GM21825 (cell line): Measurements from ENCODE around the gene KCNE3.

Experiments
- ATAC-seq: cut with Tn5 transposase; IDR thresholded peaks from one replicate; pipeline ENCODE4 v1.9.1; 2021; ENCODE audit warnings: mild to moderate bottlenecking, moderate library complexity; ENCODE audit not compliant: unreplicated experiment

The KCNE3 gene

DNA sequence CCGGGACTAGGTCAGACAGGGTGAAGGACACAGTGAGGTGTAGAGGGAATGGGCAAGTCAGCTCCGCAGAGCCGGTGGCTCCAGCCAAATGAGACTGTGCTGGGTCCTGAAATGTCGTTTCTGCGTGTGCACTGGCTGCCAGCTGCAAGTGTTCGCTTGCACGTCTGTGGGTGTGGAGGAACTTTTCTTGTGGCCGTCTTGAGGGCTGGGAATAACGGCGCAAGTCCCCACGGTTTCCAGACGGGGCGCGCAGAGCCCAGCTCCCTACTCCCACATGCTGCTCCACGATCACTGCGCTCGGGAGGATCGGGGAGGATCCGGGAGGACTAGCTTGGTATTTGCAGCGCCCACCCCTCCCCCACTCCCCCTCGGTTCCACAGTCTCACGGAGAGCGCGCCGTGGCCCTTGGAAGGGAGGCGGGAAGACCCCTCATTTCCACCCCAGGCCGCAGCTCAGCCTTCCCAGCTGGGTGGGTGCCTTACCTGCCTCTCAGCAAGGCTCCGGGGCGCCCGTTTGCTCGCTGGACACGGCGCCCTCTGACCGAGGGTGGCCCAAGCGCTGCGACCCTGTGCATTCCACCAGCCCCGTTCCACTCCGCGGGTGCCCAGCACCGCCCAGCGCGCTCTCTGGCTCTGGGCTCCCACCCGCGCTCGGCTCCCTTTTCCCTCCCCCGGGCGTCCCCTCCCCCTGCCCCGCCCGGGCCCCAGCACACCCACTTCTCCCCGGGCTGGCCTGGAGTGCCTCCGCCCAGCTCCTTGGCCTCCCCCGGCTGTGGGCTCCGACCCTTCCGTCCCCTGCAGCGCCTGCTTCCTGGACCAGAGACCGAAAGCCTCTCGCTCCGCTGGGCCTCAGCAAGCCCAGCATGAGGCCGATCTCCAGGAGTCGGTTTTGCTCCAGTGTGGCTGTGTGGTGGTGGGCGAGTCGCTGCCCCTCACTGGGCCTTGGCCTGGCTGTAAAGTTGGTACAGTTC is at the start of gene KCNE3:
TSS of gene KCNE3 (minus strand) at position 634 of the 970 bp plus-strand sequence. CDS start 9,986 bp downstream, outside the sequence.
- ATAC-seq, result no peak

DNA sequence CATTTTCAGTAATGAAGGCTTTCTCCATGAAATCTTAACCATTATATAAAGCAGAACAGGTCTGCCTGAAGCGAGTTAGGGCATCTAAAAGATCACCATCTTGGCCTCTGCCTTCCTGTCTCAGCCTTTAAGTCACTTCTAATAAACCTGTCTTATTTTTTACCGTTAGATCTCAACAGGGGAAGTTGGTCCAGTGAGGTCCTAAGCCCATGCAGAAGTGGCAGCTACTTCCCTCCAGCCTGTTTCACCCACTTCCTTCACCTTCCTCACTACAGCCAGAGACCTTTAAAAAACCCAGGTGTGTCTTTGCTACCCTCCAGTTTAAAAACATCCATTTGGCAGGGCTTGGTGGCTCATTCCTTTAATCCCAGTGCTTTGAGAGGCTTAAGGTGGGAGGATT is 40.2 kb upstream of the KCNE3 start:
- no peak for ATAC-seq

DNA sequence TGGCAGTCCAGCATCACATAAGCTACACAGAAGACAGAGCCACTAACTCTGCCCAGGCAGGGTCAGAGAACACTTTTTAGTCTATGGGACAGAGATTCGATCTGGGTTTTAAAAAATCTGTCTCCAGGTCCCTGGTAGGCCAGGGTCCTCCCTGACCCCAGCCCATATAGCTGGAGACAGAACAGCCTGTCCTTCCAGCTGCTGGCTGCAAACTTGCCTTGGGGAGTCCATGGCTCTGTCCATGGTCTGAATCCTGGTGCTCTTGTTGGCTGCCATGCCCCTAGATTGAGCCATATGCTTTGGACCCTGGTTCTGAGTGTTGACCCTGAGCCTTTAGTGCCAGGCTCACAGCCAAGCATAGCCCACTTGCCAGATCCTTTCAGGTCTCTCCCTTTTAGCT is 39.5 kb upstream of the KCNE3 start:
- no peak for ATAC-seq

GRCh38 chr11:74505911-74506310 is 38.6 kb upstream of the KCNE3 start:
- no peak for ATAC-seq

DNA sequence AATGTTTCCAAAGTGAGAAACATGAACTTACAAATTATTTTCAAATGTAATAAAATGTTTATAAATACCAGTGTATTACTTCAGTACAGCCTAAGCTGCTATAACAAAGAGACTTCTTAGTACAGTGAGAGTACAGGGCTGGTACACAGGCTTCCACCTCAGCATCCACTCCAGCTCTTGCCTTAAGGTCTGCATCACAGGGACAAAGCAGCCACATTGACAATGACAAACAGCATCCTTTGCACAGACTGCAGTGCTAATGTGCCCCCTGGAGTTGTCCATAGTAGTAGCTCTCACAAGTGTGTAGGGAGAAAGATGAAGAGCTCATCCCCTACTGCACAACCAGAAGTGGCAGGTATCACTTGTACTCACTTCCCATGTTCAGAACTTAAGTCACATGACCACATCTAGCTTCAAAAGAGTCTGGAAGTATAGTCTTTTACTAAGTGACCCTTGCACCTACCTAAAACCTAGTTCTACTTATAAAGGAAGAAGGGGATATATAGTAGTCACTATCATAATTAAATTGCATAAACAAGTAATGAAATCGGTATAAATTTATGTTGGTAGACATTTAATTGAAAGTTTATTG is 36.8 kb upstream of the KCNE3 start:
- no peak for ATAC-seq

- ATAC-seq, result no peak
These were observed 27.6 kb upstream of the KCNE3 start for GRCh38 chr11:74494916-74495315.

GRCh38 chr11:74493791-74494630 is 26.7 kb upstream of the KCNE3 start:
- ATAC-seq, result no peak

DNA sequence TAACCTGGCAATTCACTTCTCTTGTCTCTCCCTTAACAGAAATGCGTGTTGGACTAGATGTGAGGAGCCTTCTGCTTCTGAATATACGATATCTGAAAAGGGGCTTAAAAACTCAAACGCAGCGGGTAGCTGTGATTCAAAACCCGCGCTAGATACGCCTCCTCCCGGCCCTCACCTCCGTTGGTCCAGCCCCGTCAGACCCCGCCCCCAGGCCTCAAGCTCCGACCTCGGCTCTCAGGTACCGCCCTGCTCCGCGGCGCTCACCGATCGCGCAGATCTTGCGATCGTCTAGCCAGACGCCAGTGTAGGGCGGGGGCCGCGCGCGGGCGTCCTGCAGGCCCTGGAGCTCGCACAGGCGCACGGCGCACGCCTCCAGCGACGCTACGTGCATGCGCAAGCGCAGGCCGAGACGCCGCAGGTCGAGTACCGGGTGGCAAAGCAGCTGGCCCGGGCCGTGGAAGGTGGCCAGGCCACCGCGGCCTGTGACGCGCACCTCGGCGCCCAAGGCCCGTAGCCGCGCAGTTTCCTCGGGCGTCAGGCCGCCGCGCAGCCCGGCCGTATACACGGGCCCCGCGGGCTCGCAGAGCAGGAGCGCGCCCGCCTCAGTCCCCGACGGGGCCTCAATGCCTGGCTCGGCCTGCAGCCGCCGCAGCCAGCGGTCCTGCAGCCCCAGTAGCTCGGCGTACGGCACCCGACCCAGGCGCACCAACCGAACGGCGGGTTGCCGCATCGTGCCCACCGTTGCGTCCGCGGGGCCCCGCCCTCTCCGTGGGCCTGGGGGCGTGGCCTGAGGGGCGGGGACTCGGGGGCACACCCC is 25.8 kb upstream of the KCNE3 start, which contains the start of gene LIPT2:
TSS of gene LIPT2 (minus strand) at position 751 of the 817 bp plus-strand sequence. CDS start at position 730, 21 bp downstream.
- peak; percentile 98 for ATAC-seq

DNA sequence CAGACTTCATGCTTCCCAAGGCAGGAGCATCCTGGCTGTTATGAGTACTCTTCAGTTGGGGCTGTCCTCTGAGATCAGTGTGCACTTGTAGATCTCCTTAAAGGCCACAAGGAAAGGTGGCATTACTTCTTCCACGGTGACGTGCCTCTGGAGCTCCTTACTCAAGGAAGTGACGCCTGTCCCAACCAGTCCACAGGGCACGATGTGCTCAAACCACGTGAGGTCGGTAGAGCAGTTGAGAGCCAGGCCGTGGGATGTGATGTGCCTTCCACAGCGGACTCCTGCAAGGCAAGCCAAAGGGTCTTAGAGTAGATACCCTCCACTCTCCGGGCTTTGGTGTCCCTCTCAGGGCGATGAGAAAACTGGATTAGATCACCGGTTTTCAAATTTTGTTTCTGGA is 24.7 kb upstream of the KCNE3 start:
- no peak for ATAC-seq

GRCh38 chr11:74490941-74491340 is 23.6 kb upstream of the KCNE3 start:
- ATAC-seq, result no peak

GRCh38 chr11:74487875-74488274 is 20.5 kb upstream of the KCNE3 start:
- no peak for ATAC-seq

- ATAC-seq, result no peak
These were observed 18.5 kb upstream of the KCNE3 start for GRCh38 chr11:74485868-74486267.

GRCh38 chr11:74480688-74481417 is 13.5 kb upstream of the KCNE3 start:
- ATAC-seq, result no peak

- no peak for ATAC-seq
These were observed 12.4 kb upstream of the KCNE3 start for GRCh38 chr11:74479732-74480123.

GRCh38 chr11:74478877-74479731 is 11.8 kb upstream of the KCNE3 start:
- ATAC-seq, result no peak

- no peak for ATAC-seq
These were observed 9.2 kb upstream of the KCNE3 start for GRCh38 chr11:74476536-74476935.

DNA sequence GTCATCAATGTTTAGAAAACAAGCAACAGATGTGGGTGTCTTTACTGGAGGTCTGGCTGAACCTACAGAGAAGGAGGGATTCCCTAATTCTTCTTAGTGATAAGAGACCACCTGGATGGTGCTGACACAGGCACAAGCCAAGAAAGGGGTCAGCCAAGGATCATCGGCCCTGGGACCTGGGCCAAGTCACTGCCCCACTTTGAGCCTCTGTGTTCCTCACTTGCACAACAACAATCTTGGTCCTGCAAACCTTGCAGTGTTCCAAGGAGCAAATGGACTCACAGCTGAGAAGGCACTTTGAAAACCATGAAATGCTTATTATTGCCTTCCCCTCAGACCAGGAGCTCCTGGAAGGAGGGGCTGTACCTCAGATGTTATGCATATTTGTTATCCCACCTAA is 7.0 kb upstream of the KCNE3 start:
- no peak for ATAC-seq

DNA sequence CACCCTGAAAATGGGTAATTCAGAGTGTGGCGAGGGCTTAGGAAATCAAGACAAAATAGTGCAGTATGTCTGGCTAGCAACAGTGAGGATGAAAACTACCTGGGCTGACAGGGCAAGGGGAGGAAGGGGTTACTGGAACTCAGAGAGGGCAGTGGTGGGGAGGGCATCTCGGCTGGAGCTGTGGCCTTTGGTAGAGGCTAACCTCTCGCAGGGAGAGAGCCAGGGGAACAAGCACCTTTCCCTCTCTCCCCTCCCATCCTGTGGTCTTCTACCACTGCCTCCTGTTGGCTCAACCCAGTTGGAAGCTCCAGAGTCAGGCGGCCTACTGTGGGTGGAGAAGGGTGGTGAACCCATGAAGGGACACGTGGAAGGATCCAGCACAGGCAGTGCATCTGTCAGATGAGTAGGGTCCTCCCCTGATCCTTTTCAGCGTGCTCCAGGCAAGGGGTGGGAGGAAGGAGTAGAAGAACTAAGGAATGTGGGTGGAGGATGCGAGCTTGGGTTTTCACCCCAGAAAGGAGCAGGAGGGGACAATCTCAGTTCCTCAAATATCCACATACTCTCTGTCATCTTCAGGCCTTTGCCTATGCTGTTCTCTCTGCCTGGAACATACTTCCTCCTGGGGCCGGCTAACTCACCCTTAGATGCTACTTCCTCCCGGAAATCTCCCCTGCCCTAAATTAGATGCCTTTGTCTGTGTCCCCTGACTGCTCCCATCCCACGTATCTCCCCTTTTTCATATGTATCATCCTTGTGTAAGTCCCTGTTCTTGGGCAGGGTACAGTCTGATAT is 6.2 kb upstream of the KCNE3 start:
- no peak for ATAC-seq
